Measurements from ENCODE around the gene HPDL. TPM values are rescaled to one million over a fixed set of nuclear protein-coding genes. Genes with fewer than 3 reads are reported as not detected.

Gene HPDL
- total RNA-seq, 2 donors from 2014 or later = 7.8 to 10.1 TPM

- Mint-ChIP-seq H3K27ac (no peak overlapping the region), H3K36me3 (ENCODE audit: low read depth) (peaks cover 32% of the 10 kb centered on the region), H3K4me3 (no peak overlapping the region), H3K9me3 (no peaks in the 10 kb centered on the region), H3K27me3 (ENCODE audit: insufficient read depth) (no peaks in the 10 kb centered on the region), H3K4me1 (peaks cover 8% of the 10 kb centered on the region)
- Histone ChIP-seq H3K4me3 (ENCODE audit: low read length) (no peak overlapping the region), H3K9ac (ENCODE audit: extremely low read depth, low read length, poor library complexity, severe bottlenecking) (no peak overlapping the region), H3K9me3 (ENCODE audit: control insufficient read depth, low read length) (no peaks in the 10 kb centered on the region), H3K36me3 (ENCODE audit: control insufficient read depth, insufficient read depth, low read length) (peaks cover 38% of the 10 kb centered on the region), H3K27ac (ENCODE audit: low read depth, low read length) (no peak overlapping the region), H3K27me3 (ENCODE audit: control insufficient read depth, insufficient read depth, low read length, poor library complexity, severe bottlenecking) (no peaks in the 10 kb centered on the region), H3K4me1 (ENCODE audit: control insufficient read depth, insufficient read depth, low read length) (peaks cover 2% of the 10 kb centered on the region)
- no peak for TF ChIP-seq CTCF (conservative IDR thresholded peaks at IDR 0.05)
- WGBS, 2 experiments (ENCODE audit: insufficient coverage in 1 of 2, insufficient read length in 1 of 2) = 97 to 100% methylated on average over 1 to 2 of the region's 2 CpGs
- no peak for DNase-seq
Observed at GRCh38 chr1:45344499-45344898, 17.8 kb downstream of the HPDL start.

- no peak overlapping the region for H3K9ac ChIP-seq (ENCODE audit: extremely low read depth, low read length, poor library complexity, severe bottlenecking)
- peaks cover 32% of the 10 kb centered on the region for H3K36me3 Mint-ChIP-seq (ENCODE audit: low read depth)
- no peaks in the 10 kb centered on the region for H3K27me3 ChIP-seq (ENCODE audit: control insufficient read depth, insufficient read depth, low read length, poor library complexity, severe bottlenecking)
- peaks cover 2% of the 10 kb centered on the region for H3K4me1 ChIP-seq (ENCODE audit: control insufficient read depth, insufficient read depth, low read length)
- no peak for DNase-seq
- 97 to 98% methylated on average over 11 to 13 of the region's 13 CpGs for WGBS, 2 experiments (ENCODE audit: insufficient coverage in 1 of 2, insufficient read length in 1 of 2)
- no peaks in the 10 kb centered on the region for H3K27me3 Mint-ChIP-seq (ENCODE audit: insufficient read depth)
- H3K36me3 ChIP-seq (ENCODE audit: control insufficient read depth, insufficient read depth, low read length) = peaks cover 38% of the 10 kb centered on the region
- no peaks in the 10 kb centered on the region for H3K9me3 Mint-ChIP-seq
- no peaks in the 10 kb centered on the region for H3K9me3 ChIP-seq (ENCODE audit: control insufficient read depth, low read length)
- TF ChIP-seq CTCF (conservative IDR thresholded peaks at IDR 0.05) = no peak
- no peak overlapping the region for H3K27ac ChIP-seq (ENCODE audit: low read depth, low read length)
- no peak overlapping the region for H3K4me3 Mint-ChIP-seq
- H3K4me1 Mint-ChIP-seq = peaks cover 8% of the 10 kb centered on the region
- no peak overlapping the region for H3K27ac Mint-ChIP-seq
- H3K4me3 ChIP-seq (ENCODE audit: low read length) = no peak overlapping the region
Observed at GRCh38 chr1:45345014-45345413, 18.3 kb downstream of the HPDL start.

GRCh38 chr1:45346473-45346872 lies 19.8 kb downstream of the HPDL start:
- no peak overlapping the region for H3K27ac ChIP-seq (ENCODE audit: low read depth, low read length)
- Mint-ChIP-seq H3K9me3 (no peaks in the 10 kb centered on the region), H3K27me3 (ENCODE audit: insufficient read depth) (no peaks in the 10 kb centered on the region), H3K4me1 (no peaks in the 10 kb centered on the region), H3K27ac (no peak overlapping the region), H3K4me3 (no peak overlapping the region), H3K36me3 (ENCODE audit: low read depth) (peaks cover 30% of the 10 kb centered on the region)
- H3K36me3 ChIP-seq (ENCODE audit: control insufficient read depth, insufficient read depth, low read length) = peaks cover 38% of the 10 kb centered on the region
- TF ChIP-seq CTCF (conservative IDR thresholded peaks at IDR 0.05) = no peak
- H3K9me3 ChIP-seq (ENCODE audit: control insufficient read depth, low read length) = no peaks in the 10 kb centered on the region
- 83 to 98% methylated on average over 1 to 2 of the region's 2 CpGs for WGBS, 2 experiments (ENCODE audit: insufficient coverage in 1 of 2, insufficient read length in 1 of 2)
- no peaks in the 10 kb centered on the region for H3K4me1 ChIP-seq (ENCODE audit: control insufficient read depth, insufficient read depth, low read length)
- no peak overlapping the region for H3K9ac ChIP-seq (ENCODE audit: extremely low read depth, low read length, poor library complexity, severe bottlenecking)
- H3K27me3 ChIP-seq (ENCODE audit: control insufficient read depth, insufficient read depth, low read length, poor library complexity, severe bottlenecking) = no peaks in the 10 kb centered on the region
- DNase-seq = no peak
- H3K4me3 ChIP-seq (ENCODE audit: low read length) = no peak overlapping the region

Measured in endodermal cell (in vitro differentiated cells).